ENCODE data around the gene FERD3L.

GRCh38 chr7:19095353-19095860 lies 49.8 kb downstream of the FERD3L start:
- TF ChIP-seq CTCF (IDR thresholded peaks at IDR 0.05; ENCODE audit: extremely low read depth in 1 of 2, insufficient read depth in 1 of 2, low read depth in 1 of 2, low read length in 2 of 2) (no peak), POLR2AphosphoS5 (IDR thresholded peaks at IDR 0.05; ENCODE audit: insufficient read depth, low read depth, low read length) (no peak), MAX (IDR thresholded peaks at IDR 0.05; ENCODE audit: insufficient read depth, insufficient read length) (no peak), POLR2A (IDR thresholded peaks at IDR 0.05; ENCODE audit: low read depth, low read length) (no peak), EZH2 (IDR thresholded peaks at IDR 0.05; ENCODE audit: borderline replicate concordance, low read depth, low read length, severe bottlenecking) (no peak), JUN (IDR thresholded peaks at IDR 0.05; ENCODE audit: borderline replicate concordance, insufficient read depth, insufficient read length, low read depth) (no peak), MYC (IDR thresholded peaks at IDR 0.05; ENCODE audit: low read depth, low read length) (no peak)

Data from endothelial cell of umbilical vein (primary cell).